Measurements from ENCODE around the gene COA1.
"Not testable (repeated sequence)": the region's sequence is repeated elsewhere in the genome, so short reads cannot be mapped to it uniquely, and the experiment has no call there.

COA1 gene

DNA sequence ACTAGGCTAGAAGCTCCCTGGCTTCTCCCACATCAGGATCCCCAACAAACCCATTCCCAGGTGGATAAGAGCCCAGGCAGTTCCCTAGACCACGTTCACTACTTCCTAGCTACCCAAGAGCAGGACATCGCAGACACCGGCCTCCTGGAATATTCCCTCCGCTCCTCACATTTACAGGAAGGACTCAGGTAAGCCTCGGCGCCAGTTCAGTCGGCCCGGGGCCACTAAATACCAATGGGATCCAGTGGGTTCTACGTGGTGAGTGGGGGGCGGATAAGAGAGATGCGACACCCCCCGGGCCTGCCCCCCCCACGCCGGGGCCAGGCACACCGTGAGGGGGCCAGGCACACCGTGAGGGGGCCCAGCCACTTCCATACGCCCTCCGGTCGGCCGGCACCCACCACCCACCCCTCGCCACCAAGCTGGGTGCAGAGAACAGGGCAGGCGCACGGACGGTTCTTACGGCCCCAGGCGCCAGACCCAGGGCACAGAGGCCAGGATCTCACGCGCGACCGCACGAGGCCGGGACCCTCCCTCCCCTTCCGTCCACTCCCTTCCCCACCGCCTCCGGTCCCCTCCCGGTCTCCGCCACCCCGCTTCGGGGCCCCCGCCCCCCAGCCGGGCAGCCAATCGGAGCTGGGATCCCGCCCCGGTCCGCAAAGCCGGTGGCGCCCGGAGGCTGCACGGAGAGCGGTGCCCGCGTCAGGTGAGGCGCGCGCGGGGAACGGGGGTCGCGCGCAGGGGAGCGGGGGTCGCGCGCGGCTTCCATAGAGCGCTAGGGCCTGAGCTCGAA is 28.9 kb upstream of the COA1 start, which contains the start of gene BLVRA:
Gene BLVRA, plus strand, starts transcription at position 652 of the 793 bp plus-strand sequence. CDS start 12,479 bp downstream, outside the sequence.
- no peak for DNase-seq (ENCODE audit: low read depth in 2 of 2)

DNA sequence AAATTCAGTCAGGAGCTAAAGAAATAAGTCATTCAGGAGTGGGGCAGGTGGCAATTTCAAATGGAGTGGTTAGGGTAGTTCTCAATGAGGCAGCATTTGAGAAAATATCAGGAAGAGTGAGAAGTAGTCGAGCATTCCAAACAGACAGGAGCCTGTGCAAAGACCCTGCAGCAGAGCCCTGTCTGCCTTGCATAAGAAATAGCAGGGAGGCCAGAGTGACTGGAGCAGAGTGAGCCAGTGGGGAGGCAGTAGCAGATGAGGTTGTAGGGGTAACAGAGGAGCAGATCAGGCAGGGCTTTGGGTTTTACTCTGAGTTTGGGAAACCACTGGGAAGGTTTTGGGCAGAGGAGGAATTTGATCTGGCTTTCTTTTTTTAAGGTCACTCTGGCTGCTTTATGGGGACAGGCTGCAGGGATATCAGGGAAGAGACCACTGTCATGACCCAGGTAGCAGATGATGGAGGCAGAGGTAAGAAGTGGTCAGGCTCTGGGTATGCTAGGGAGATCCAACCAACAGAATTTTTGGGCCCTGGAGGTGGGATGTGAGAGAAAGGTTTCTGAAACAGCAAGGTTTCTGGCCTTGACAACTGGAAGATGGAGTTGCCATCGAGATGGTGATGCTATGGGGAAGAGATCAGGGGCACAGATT is 27.9 kb upstream of the COA1 start:
- DNase-seq (ENCODE audit: low read depth in 2 of 2), result no peak

DNA sequence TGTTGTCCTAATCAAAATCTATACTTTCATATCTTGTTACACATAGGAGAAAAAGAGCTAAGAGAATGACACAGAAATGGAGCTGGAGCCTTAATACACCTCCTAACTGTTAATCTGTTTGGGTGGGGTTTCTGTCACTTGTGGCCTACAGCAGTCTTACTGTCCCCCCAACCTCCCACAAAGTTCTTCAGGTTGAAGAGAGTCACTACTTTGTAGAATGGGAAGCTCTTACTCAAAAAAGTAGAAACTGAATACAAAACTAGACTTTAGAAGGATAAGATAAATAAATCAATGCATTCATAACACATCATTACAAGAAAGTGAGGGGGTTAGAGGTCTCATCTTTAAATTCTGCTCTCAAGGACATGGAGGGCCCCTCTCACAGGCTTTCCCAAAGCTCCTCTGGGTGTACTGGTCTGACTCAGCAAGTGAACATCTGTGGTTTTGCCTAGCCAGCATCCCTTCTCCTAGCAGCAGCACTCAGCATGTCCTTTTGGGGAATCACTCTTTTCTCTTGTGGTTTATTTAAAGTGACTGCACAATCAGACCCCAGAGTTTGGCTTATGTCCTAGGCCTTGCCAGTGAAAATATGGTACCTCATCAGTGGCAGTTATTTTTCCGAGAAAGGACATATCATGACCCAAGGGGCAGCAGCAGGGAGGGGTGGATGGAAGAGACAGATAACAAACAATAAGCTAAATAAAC is 27.2 kb upstream of the COA1 start:
- DNase-seq (ENCODE audit: low read depth in 2 of 2), result peak; percentile 23 to 47

DNA sequence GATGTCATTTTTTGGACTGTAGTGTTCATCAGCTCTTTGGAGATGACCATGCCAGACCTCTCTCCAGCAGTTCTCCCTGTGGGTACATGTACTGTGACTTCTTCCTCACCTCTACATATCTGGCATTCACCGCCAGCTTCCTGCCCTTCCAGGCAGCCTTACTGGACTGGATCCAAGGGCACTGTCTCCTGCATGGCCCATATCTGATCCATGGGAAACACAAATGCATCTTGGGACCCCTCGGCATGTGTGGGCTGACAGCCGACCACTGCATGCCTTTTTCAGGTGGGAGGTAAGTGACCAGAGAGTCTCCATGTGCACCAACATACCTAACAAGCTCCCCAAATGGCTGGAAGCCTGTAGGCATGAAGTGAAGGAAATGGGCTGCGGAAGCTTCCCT is 25.3 kb upstream of the COA1 start:
- DNase-seq (ENCODE audit: low read depth in 2 of 2), result no peak

DNA sequence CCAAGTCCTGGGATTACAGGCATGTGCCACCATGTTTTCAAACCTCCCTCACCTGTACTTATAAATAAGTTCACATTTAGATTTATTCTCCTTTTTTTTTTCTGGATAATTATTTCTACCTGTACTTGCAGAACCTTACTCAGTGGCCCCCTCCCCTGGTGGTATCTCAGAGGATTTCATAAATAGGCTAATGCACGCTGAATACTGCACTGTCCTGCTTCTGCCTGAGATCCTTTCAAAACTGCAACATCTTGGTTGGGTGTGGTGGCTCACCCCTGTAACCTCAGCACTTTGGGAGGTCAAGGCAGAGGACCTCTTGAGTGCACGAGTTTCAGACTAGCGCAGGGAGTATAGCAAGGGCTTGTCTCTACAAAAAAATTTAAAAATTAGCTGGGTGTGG is 24.5 kb upstream of the COA1 start:
- DNase-seq (ENCODE audit: low read depth in 2 of 2), result no peak

DNA sequence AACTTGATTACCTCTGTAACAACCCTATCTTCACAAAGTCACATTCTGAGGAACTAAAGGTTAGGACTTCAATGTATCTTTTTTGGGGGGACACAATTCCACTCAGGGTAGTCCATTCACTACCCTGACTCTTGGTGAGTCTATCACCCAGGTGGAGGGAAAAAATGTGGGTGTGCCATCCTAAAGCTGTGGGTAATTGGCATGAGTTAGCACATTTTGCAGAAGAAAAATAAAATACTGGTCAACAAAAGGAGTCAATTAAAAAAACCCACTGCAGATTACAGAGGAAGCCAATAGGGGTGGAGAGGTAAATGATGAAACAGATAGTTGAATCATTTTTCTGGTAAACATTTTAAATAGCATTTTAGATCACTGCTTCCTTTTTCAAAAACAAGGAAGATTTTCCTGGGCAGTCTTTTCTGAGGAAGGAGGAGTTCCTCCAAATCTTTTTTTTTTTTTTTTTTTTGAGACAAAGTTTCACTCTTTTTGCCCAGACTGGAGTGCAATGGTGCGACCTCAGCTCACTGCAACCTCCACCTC is 24.0 kb upstream of the COA1 start:
- no peak for DNase-seq (ENCODE audit: low read depth in 2 of 2)

DNA sequence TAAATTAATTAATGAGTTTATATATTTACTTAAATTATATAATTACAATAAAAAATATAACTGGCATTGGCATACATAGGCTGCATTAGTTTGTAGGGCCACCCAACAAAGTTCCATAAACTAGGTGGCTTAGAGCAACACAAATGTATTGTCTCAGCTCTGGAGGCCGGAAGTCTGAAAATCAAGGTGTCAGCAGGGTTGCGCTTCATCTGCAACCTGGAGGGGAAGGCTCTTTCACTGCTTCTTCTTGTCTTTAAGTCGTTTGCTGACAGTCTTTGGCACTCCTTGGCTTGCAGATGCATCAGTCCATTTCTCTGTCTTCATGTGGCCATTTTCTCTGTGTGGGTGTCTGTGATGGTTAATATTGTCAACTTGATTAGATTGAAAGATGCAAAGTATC is 23.1 kb upstream of the COA1 start:
- no peak for DNase-seq (ENCODE audit: low read depth in 2 of 2)

DNA sequence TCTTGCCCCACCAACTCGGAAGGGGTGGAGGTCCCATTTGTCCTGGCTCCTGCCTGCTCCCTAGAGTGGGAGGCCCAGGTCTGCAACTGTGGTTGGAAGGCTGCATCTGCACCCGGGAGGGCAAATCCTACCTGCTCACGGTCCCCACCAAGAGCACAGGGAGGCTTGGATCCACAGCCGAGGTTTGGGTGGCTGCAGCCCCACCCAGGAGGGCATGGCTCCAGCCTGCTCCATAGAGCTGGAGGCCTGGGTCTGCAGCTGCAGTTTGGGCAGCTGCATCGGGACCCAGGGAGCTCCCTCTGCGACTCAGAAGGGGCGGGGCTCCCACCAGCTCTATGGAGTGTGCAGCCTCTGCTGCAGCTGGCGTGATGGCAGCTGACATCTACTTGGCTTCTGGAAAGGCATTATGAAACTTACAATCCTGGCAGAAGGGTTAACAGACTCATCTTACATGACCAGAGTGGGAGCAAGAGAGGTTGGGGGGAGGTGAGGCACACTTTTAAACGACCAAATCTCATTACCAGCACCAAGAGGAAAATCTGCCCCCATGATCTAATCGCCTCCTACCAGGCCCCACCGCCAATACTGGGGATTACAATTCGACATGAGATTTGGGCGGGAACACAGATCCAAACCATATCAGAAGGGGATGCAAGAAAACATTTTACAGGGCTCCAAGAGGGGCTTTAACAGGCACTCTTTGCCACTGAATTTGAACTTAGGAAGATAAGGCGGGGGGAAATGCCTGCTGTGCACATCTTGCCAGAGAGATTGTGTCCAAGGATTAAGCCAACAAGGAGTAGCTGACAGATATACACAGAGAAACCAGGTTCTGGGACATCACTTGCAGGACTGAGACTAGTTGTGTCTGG is 20.9 kb upstream of the COA1 start:
- DNase-seq (ENCODE audit: low read depth in 2 of 2), result no peak

DNA sequence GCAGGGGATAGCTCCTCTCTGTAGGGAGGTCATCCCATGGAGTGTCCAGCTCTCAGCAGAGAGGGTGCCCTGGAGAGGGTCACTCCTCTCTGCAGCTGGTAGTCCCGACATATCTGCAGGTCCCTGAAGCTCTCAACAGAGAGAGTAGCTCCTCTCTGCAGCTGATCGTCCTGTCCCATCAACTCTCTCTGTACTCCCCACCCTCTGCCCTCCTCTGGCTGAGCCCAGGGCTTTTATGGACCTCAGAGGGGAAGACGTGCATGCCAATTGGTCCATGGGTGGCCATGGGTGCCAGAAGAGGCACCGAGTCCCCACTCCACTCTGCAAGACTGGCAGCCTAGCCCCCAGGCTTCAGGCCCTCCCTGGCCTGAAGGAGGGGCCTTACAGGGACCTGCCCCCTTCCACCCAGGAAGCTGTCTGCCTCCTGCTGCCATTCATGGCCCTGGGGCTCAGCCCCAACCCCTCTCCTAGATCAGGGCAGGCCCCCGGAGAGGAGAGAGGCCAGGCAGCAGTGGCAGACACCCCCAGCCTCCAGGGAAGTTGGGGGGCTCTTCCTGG is 20.1 kb upstream of the COA1 start:
- no peak for DNase-seq (ENCODE audit: low read depth in 2 of 2)

DNA sequence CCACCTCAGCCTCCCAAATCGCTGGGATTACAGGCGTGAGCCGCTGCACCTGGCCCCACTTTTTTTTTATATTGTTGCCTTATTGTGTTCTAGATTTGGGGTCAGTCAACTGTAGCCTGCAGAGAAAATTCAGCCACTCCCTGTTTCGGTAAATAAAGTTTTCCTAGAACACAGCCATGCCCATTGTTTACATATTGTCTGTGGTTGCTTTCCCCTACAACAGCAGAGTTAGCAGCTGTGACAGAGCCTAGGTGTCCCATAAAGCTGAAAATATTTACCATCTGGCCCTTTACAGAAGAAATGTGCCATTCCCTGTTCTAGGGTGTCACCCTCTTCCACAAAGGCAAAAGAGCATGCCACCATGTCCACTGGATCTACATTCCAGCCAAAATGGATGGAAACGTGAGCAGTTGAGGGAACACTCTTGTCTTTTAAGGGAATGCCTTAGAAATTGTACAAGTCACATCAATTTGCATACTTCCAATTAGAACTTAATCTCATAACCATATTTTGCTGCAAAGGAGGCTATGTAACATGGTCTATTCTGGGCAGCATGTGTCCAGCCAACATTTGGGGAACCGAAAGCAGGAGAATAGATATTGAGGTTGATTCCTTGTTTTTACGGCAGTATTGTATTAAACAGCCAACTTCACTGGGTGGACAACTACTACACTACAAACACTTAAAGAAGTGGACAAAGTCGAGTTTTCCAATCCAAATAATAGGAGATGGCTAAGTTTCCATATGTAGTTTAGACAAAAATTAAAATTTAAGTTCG is 18.2 kb upstream of the COA1 start:
- no peak for DNase-seq (ENCODE audit: low read depth in 2 of 2)

DNA sequence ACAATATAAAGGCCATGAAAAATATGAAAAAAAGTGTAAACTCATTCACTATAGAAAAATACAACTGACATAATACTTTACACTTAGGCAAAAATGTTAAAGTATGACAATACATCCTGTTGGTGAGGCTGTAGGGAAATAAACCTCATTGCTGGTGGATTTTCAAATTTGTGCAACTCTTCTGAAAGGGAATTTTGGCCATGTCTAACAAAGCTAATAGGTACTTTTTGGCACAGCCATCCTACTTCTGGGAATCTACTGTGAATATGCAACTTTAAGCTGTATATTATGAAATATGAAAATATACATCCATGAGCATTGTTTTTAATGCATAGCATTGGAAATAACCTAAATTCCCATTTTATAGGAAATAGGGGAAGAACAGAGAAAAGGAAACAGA is 13.4 kb upstream of the COA1 start:
- no peak for DNase-seq (ENCODE audit: low read depth in 2 of 2)

DNA sequence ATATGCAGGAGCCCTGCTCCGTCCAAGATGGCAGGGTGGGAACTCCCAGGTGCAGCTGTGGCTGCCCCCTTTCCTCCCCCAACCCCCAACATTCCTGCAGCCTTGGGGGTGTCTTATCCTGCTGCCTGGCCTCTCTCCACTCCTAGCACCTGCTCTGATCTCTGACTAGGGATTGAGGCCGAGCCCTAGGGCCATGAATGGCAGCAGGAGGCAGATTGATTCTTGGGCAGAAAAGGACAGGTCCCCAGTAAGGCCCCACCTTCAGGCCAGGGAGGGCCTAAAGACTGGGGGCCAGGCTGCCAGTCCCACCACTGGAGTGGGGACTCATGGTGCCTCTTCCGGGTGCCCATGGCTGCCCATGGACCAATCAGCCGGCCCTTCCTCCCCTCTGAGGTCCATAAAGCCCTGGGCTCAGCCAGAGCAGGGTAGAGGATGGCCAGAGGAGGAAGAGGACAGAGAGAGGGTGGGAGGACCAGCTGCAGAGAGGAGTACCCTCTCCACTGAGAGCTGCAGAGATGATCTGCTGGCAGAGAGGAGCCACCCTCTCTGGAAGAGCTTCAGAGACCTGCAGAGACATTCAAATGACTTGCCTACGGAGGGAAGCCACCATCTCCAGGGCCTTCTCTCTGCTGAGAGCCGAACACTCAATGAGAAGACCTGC is 8.3 kb upstream of the COA1 start:
- DNase-seq (ENCODE audit: low read depth in 2 of 2), result no peak

DNA sequence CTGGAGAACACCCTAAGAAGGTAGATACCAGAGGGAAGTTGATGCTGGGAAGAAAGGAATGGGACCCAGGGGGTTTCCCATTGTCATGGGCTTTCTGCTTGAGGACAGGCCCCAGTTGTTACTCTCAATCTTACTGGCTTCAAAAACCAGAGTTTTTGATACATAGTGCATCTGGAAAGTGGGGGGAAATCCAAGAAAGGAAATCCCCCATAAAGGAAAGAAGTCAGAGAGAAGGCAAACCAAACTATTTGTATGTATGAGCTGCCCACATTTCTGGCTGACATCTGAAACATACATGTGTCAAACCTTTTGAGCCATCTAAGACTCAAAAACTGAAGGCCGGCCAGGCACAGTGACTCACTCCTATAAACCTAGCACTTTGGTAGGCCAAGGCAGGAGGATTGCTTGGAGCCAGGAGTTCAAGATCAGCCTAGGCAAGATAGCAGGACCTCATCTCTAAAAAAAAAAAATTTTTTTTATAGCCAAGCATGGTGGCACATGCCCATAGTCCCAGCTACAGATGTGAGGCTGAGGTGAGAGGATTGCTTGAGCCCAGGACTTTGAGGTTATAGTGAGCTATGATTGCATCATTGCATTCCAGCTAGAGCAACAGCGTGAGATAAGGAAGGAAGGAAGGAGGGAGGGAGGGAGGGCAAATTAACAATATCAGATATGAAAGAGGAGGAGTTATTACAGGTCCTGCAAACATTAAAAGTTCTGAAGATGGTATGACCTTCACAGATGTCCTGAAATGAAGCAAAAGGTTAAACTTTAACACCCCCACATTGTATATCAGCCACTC is 6.7 kb upstream of the COA1 start:
- DNase-seq (ENCODE audit: low read depth in 2 of 2), result no peak

DNA sequence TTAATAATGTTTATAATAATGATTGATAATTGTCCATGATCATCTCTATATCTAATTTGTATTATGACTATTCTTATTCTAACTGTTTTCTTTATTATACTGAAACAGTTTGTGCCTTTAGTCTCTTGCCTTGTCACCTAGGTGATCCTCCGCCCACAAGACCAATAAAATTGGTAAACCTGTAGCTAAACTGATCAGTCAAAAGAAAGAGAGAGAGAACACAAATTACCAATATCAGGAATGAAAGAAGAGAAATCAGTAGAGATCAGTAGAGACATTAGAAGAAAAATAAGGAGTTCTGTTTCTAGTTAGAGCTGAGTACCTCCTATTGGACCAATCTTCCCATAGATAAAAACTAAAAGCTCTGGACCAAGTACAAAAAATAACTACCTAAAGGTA is 6.1 kb upstream of the COA1 start:
- no peak for DNase-seq (ENCODE audit: low read depth in 2 of 2)

DNA sequence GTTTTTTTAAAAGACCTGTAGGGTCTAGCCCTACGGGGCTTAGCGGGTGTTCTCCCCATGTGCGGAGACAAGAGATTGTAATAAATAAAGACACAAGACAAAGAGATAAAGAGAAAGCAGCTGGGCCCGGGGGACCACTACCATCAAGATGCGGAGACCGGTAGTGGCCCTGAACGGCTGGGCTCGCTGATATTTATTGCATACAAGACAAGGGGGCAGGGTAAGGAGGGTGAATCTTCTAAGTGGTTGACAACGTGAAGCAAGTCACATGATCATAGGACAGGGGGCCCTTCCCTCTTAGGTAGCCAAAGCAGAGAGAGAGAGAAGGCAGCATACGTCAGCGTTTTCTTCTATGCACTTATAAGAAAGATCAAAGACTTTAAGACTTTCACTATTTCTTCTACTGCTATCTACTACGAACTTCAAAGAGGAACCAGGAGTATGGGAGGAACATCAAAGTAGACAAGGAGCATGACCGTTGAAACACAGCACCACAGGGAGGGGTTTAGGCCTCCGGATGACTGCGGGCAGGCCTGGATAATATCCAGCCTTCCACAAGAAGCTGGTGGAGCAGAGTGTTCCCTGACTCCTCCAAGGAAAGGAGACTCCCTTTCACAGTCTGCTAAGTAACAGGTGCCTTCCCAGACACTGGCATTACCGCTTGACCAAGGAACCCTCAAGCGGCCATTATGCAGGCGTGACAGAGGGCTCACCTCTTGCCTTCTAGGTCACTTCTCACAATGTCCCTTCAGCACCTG is 5.4 kb upstream of the COA1 start:
- not testable (repeated sequence) for DNase-seq (ENCODE audit: low read depth in 2 of 2)

DNA sequence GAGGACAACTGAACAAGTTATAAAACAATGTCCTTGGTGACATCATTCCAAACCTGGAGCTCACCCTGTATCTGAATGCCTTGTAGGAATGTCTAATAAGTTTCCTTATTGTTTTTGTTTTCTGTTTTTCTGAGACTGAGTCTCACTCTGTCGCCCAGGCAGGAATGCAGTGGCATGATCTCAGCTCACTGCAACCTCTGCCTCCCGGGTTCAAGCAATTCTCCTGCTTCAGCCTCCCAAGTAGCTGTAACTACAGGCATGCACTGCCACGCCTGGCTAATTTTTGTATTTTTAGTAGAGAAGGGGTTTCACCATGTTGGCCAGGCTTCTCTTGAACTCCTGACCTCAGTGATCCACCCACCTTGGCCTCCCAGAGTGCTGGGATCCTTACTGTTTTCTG is 2.2 kb upstream of the COA1 start:
- DNase-seq (ENCODE audit: low read depth in 2 of 2), result not testable (repeated sequence)

DNA sequence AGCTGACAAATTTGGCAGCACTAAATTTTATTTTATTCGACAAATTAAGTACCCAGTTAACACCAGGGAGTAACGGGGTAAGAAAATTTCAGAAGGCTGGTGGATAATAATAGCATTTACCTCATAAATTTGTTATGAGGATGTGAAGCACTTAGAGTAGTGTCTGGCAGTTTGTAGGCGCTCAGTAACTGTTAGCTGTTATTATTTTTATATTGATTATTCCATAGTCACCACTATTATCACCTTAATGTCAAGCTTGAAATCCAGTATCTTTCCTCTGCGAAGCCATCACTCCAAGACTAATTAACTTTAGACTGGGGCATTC is 563 bp upstream of the COA1 start:
- no peak for DNase-seq (ENCODE audit: low read depth in 2 of 2)

DNA sequence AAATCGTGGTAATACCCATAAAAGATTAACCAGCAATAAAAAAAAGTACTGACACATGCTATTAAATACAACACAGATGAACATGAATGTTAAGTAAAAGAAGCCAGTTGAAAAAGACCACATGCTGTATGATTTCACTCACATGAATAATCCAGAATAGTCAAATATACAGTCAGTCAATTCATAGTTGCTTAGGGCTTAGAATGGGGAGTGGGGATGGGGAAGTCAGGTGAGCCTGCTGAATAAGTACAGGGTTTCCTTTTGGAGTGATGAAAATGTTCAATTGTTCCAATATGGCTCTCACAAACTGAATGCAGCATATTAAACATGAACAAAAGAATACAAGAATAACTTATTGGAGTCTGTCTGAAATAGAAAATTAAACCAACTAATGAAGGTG is 1.8 kb downstream of the COA1 start:
- no peak for DNase-seq (ENCODE audit: low read depth in 2 of 2)

Data from fibroblast of skin of left biceps (primary cell).